HG02763 (cell line): ENCODE measurements around the gene A2M.
"Not testable (repeated sequence)": the region's sequence is repeated elsewhere in the genome, so short reads cannot be mapped to it uniquely, and the experiment has no call there.

ENCODE experiments used
- ATAC-seq: cut with Tn5 transposase; IDR thresholded peaks from one replicate; pipeline ENCODE4 v1.9.1; 2021; ENCODE audit warnings: mild to moderate bottlenecking, moderate library complexity; ENCODE audit not compliant: unreplicated experiment

The A2M gene

DNA sequence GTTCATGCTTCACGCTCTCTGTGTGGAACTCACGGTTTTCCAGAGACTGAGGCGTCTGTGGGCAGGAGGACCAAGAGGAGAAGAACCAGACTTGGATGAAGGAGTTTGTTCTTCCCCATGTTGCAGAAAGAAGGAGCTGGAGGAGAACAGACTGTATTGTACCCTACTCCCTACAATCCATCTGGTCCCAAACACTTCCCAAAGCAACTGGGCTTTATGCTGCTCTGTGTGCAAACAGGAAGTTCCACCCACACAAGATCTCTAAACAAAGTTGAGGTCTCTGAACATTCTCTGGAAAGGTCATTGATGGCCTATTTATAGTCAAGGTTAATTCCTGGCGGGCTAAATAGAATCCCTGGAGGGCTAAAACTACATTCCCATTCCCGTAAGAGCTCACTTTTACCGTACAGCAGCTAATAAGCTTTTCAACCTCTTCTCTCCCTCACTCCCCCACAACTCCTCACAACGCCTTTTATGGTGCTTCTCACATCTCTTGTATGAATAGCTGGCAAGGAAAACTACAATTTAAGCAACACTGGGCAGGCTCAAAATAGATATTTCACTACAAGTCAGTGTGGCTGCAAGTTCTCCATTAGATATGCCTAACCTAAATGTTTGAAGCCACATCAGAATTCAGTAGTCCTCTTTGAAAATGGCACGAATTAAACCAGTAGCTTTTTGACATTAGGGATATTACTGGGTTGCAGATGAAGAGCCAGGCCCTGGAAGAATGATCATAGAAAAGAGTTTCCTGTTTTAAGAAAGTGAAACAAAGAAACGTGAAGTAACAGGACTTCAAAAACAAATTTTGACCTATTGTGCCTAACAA, at the start of gene A2M:
TSS of gene A2M (minus strand) at position 189 of the 829 bp plus-strand sequence. CDS start at position 119, 70 bp downstream.
- no peak for ATAC-seq

DNA sequence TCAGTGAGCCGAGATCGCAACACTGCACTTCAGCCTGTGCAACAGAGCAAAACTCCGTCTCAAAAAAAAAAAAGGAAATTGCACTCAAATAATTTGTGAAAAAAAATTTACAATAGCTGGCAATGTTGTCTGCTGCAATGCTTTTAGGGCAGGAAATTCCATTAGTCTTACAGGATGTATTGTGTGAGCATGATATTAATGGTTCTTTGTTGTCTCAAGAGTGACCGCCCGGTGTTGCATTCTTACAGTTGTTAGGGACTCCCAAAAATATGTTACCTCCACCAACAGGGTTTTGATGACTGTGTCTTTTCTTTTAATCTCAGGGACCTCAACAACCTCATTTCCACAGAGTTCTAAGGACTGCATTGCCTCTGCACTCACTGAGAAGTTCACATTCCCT, 47.7 kb upstream of the A2M start:
- ATAC-seq = no peak

DNA sequence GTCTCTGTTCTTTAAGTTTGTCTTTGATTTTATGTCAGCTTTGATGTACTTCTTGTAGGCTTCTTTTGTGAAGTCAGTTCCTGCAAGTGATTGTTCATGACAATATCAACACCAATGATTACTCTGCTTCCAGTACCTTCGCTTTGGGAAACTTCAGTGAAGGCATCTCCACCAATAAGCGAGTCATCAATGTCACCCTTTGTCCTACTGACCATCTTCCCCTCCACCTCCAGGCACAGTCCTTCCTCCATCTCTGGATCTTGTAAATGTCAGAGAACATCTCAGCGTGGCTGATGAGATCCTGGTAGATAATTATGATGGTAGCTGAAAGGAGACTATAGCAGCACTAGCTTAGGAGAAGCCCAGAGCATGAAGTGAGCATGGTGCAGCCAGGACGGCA, 40.4 kb upstream of the A2M start:
- ATAC-seq = no peak

GRCh38 chr12:9149372-9149771, 33.7 kb upstream of the A2M start:
- no peak for ATAC-seq

- no peak for ATAC-seq
Measured at GRCh38 chr12:9148926-9149325, 33.2 kb upstream of the A2M start.

DNA sequence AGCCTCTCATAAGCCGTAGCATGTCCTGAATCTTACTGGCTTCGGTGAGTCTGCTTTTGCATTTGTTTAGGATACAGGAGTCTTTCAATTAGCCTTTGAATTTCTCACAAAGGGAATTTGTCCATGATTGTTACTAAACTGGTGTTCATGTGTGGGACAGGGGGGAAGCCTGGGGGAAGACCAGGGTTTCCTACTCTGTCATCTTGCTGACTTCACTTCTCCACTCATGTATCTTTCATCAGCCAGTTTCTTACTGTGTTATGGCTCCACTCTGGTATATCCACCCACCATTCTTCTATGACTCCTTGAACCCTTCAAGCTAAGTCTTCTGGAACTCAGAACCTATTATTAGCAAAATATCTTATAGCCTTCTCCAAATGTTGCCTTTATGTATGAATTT, 31.7 kb upstream of the A2M start:
- no peak for ATAC-seq

GRCh38 chr12:9144730-9145106, 29.0 kb upstream of the A2M start:
- no peak for ATAC-seq

GRCh38 chr12:9143929-9144729, 28.4 kb upstream of the A2M start:
- no peak for ATAC-seq

DNA sequence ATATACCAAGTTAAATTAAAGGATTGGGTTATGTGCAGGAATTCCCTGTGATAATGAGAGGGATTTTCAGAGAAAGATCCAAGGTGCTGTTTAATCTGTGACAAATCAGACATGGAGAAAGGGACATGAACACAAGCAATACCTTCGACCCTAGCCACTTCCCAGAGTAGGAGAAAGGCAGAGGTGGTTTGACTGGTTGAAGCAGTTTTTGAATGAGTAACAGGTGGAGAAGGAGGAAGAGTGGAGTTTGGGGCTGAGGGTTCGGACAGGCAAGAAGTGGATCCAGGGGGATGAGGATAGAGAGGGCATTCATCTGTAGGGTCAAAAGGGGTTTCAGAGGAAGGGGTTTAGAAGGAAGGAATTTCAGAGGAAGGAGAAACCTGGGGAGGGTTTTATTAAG, 27.4 kb upstream of the A2M start:
- no peak for ATAC-seq

GRCh38 chr12:9139588-9140290, 24.0 kb upstream of the A2M start:
- ATAC-seq = not testable (repeated sequence)

DNA sequence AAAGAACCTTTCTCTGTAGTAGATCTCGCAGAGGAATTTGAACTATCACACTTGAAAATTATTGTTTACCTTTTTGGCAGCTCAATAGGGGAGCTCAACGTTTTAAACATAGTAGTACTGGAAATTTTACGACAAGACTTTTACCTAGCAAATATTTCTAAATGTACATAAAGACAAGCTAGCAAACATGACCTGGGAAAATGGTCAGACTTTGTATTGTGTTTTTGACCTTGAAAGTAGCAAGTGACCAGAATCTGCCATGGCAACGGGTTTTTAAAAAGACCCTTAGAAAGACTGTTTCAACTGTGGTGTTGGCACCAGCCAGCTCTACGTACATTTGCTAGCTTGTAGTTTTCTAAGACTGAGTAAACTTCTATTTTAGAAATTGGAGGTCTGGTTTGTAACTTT, 20.2 kb upstream of the A2M start:
- no peak for ATAC-seq

DNA sequence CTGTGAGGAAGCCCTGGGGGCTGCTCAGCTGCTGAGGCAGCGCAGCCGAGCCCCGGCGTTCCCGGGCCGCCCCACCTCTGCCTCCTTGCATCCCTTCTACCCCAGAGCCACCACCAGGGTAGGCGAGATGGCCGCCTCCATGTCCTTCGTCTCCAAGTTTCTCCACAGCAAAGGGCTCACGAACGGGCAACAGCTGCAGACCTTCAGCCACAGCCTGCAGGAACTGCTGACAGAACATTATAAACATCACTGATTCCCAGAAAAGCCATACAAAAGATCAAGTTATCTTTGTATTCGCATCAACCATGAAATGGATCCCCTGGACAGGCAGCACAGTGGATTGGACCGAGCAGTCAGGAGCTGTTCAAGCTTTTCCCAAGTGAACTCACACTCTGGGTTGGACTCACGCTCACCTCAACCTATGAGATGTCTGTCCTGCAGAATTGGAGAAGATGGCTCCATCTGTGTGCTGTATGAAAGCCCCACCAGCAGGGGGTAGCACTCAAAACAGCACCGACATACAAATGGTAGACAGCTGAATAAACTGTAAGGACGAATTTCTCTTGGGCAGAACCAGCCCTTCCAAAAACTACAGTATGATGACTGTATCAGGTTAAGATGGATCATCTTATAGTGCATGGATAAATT, 19.4 kb upstream of the A2M start:
- no peak for ATAC-seq

DNA sequence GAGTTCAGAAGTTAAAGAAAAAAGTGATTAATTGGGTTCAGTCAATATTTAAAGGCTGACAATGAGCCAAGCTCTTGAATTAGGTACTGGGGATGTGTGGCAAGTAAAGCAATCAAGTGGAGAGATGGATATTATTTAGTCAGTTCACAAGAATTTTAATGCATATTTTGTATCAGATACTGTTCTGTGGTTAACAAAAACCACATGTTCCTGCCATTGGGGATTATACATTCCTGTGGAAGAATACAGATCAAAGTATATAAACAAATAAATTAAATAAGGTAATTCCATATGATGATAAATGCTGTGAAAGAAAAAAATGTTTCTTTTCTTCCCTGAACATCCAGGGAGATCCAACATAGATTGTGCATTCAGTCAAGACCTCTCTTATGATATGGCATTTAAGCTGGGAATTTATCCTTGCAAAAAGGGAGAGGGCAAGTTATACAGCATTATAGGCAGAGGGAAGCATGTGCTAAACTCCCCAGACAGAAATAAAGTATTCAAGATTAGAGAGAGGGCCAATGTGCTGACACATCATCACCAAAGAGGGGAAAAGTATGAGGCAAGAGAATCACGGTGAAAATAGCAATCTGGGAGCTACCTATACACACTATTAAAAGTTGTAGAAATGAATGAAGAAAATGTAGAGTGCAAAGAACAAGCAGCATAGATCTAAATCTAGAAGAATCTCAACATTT, 17.6 kb upstream of the A2M start:
- no peak for ATAC-seq

DNA sequence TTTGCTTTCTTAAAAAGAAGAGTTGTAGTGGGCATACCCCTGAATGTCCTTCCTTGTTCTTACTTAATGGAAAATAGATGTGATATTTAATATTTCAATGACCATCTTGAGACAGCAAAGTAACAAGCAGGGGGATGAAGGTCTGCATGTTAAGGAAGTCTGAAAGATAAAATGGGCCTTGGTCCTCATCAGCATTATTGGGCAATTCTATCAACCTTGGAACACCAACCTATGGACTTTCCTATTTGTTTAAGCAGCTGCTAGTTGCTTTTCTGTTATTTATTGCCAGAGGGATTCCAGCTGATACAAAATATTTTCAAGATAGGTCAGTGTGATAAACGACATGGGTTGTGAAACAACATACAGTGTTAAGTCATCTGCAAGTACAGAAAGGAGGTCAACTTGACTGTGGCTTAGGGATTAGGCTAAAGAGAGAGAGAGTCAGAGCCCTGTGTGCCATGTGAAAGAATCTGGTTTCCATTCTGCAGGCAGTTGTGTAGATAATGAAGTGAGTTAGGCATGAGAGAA, 16.4 kb upstream of the A2M start:
- ATAC-seq = no peak

DNA sequence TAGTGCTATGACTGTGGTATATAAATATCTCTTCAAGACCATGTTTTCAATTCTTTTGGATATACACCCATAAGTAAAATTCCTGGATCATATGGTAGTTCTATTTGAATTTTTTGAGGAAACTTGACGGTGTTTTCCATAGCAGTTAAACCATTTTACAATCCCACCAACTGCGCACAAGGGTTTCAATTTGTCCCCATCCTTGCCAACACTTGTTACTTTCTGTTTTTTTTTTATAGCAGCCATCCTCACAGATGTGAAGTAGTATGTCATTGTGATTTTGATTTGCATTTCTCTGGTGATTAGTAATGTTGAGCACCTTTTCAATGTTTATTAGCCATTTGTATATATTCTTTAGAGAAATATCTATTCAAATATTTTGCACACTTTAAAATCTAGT, 14.5 kb upstream of the A2M start:
- ATAC-seq = no peak

DNA sequence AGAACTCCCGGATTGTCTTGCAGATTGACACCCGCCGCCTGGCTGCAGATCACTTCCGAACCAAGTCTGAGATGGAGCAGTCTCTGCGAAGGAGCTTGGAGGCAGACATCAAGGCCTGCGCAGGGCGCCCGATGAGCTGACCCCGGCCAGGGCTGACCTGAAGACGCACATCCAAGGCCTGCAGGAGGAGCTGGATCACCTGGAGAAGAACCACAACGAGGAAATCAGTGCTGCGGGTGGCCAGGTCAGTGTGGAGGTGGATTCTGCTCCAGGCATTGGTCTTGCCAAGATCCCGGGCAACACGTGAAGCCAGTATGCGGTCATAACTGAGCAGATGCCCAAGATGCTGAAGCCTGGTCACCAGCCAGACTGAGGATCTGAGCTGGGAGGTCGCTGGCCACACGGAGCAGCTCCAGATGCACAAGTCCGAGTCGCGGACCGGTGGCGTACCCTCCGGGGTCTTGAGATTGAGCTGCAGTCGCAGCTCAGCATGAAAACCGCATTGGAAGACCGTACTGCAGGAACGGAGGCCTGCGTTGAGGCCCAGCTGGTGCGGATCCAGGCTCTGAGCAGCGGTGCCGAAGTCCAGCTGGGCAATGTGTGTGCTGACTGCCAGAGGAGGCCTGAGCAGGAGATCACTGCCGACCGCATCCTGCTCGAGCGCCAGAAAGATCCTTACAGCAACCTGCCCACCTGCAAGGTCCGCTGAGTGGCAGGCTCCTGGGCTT, 12.4 kb upstream of the A2M start:
- no peak for ATAC-seq

GRCh38 chr12:9127484-9127883, 11.8 kb upstream of the A2M start:
- no peak for ATAC-seq

- ATAC-seq = no peak
Measured at GRCh38 chr12:9124383-9125031, 8.8 kb upstream of the A2M start.

- ATAC-seq = no peak
Measured at GRCh38 chr12:9123781-9124382, 8.2 kb upstream of the A2M start.
